ENCODE data around the gene PDCD1. TPM values are rescaled to one million over a fixed set of nuclear protein-coding genes. Genes with fewer than 3 reads are reported as not detected.

Gene PDCD1
- total and polyA plus RNA-seq, 2 of the 13 experiments (the other 11 are each of a cell fraction or from before 2014, with no cell fraction given), result 0.04 TPM; not detected in 1

DNA sequence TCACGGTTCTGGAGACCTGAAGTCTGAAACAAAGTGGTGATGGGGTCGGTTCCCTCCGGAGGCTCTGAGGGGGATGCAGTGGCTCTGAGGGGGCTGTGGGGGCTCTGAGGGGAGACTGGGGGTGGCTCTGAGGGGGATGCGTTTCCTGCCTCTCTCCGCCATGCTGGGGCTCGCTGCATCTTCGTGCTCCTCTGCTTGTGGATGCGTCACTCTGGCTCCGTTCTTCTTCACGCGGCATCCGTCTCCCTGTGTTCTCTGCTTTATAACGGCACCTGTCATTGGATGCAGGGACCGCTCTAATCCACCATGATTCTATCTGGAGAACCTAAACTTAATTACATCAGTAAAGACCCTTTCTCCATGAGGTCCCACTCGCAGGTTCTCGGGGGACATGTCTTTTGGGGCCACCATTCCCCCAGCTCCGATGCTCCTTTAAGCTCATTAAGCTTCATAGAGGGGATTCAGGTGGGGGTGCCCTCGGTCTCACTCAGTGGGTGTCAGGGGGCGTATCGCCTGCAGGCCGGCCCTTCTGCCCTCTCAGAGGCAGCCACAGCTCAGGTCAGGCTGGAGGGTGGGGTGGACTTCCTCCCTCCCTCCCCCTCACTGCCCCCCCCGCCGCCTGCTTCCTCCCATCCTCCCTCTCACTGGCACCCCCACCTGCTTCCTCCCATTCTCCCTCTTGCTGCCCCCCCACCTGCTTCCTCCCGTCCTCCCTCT is 29.3 kb upstream of the PDCD1 start:
- no peaks in the 10 kb centered on the region for H3K9me3 ChIP-seq (ENCODE audit: low read length)
- DNase-seq (ENCODE audit: low spot score), result no peak
- POLR2A ChIA-PET, result no interaction called here

More for the DNA sequence above, 29.3 kb upstream of the PDCD1 start:
- BruUV-seq (replicated peaks), result no TSS peak
- no peak overlapping the region for H3K27ac ChIP-seq (ENCODE audit: extremely low read length, insufficient read depth, low read length)
- TF ChIP-seq ATF3 (CRISPR knock-in tag; IDR thresholded peaks at IDR 0.05), result no peak
- TF ChIP-seq GTF2F1 (IDR thresholded peaks at IDR 0.05; ENCODE audit: low read length), result no peak
- no peak for TF ChIP-seq SALL2 (CRISPR knock-in tag; IDR thresholded peaks at IDR 0.05)
- no peak for TF ChIP-seq ZNF142 (CRISPR knock-in tag; IDR thresholded peaks at IDR 0.05)
- FAIRE-seq, result no peak
- no peaks in the 10 kb centered on the region for H4K20me1 ChIP-seq (ENCODE audit: insufficient read depth, low read length)
- in situ Hi-C loops (cut with HindIII; ENCODE audit: extremely low pct_ligation_motif_present, low pct_unique_long_range_greater_than_20kb), result no loop called here
- ATAC-seq, result no peak
- H3K4me2 ChIP-seq (ENCODE audit: low read depth, low read length), result no peak overlapping the region
- H3K79me2 ChIP-seq (ENCODE audit: insufficient read depth, low read length), result no peaks in the 10 kb centered on the region
- H3K27me3 ChIP-seq (ENCODE audit: control insufficient read depth in 1 of 2, insufficient read depth in 2 of 2, low read length in 2 of 2), result peaks cover 8 to 62% of the 10 kb centered on the region in 2 experiments; a peak in 4 of 5 replicates
- intact Hi-C loops (cut with micrococcal nuclease; ENCODE audit: unreplicated experiment), result no loop called here
- no peak overlapping the region for H3K9ac ChIP-seq (ENCODE audit: insufficient read depth, low read depth, low read length)
- H3K36me3 ChIP-seq (replicated peaks in 1 of 2; ENCODE audit: control insufficient read depth in 1 of 2, insufficient read depth in 2 of 2, low read length in 2 of 2), result no peaks in the 10 kb centered on the region
- 62% methylated on average over 22 of the region's 24 CpGs for whole genome bisulfite sequencing (ENCODE audit: low lambda C conversion rate)
- H3K4me1 ChIP-seq (ENCODE audit: insufficient read depth, low read length), result peaks cover 19% of the 10 kb centered on the region
- H3K4me3 ChIP-seq (replicated peaks in 1 of 3; ENCODE audit: insufficient read depth in 1 of 3, low read depth in 2 of 3, low read length in 3 of 3), result no peak overlapping the region
- CTCF ChIA-PET (ENCODE audit: low intra/inter-chr PET ratio, low total read pairs), result no interaction called here
- H2AFZ ChIP-seq (ENCODE audit: low read length), result no peak overlapping the region
